OCI-LY7 (cell line): Measurements from ENCODE around the gene SMIM12.

Experiments used
- EZH2phosphoT487 ChIP-seq: fragments of 200-600 bp; sonication (generic); IDR thresholded peaks from 2 replicates; pipeline ENCODE4 v1.6.1; 2018; ENCODE audit warnings: low read depth, borderline replicate concordance, mild to moderate bottlenecking, mixed run types, antibody characterized with exemption, low read length, moderate library complexity, mixed read lengths
- TF ChIP-seq, protein P1 (sequence below): fragments of 200-600 bp; sonication (generic); conservative IDR thresholded peaks from 2 replicates; pipeline ENCODE4 v1.5.1; 2014; ENCODE audit warnings: mild to moderate bottlenecking, antibody characterized with exemption, low read length, moderate library complexity, mixed read lengths

GRCh38 chr1:34851431-34852105 is 8.0 kb downstream of the SMIM12 start:
- TF ChIP-seq, protein P1, sequence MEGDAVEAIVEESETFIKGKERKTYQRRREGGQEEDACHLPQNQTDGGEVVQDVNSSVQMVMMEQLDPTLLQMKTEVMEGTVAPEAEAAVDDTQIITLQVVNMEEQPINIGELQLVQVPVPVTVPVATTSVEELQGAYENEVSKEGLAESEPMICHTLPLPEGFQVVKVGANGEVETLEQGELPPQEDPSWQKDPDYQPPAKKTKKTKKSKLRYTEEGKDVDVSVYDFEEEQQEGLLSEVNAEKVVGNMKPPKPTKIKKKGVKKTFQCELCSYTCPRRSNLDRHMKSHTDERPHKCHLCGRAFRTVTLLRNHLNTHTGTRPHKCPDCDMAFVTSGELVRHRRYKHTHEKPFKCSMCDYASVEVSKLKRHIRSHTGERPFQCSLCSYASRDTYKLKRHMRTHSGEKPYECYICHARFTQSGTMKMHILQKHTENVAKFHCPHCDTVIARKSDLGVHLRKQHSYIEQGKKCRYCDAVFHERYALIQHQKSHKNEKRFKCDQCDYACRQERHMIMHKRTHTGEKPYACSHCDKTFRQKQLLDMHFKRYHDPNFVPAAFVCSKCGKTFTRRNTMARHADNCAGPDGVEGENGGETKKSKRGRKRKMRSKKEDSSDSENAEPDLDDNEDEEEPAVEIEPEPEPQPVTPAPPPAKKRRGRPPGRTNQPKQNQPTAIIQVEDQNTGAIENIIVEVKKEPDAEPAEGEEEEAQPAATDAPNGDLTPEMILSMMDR = no peak
- TF ChIP-seq EZH2phosphoT487 = no peak
